Measurements from ENCODE around the gene CCSER1.

GRCh38 chr4:91488946-91489345, 1361.8 kb downstream of the CCSER1 start:
- no peak for TF ChIP-seq TAF1 (IDR thresholded peaks at IDR 0.05; ENCODE audit: borderline replicate concordance, low read depth, low read length)
- no peak for TF ChIP-seq POLR2A (IDR thresholded peaks at IDR 0.05; ENCODE audit: low read depth, low read length)
